OCI-LY3 (cell line): ENCODE measurements around the gene NEUROD2.

Experiments used
- EZH2phosphoT487 ChIP-seq: fragments of 200-600 bp; shearing (Covaris generic); IDR thresholded peaks from 2 replicates; pipeline ENCODE4 v1.6.1; 2018; ENCODE audit warnings: antibody characterized with exemption, mixed run types, low read depth
- TF ChIP-seq, protein P1 (sequence below): fragments of 200-600, 300-600 bp; sonication (generic); IDR thresholded peaks from 2 replicates; pipeline ENCODE4 v1.5.1; 2014; ENCODE audit warnings: antibody characterized with exemption, low read length, low read depth

- TF ChIP-seq, protein P1, sequence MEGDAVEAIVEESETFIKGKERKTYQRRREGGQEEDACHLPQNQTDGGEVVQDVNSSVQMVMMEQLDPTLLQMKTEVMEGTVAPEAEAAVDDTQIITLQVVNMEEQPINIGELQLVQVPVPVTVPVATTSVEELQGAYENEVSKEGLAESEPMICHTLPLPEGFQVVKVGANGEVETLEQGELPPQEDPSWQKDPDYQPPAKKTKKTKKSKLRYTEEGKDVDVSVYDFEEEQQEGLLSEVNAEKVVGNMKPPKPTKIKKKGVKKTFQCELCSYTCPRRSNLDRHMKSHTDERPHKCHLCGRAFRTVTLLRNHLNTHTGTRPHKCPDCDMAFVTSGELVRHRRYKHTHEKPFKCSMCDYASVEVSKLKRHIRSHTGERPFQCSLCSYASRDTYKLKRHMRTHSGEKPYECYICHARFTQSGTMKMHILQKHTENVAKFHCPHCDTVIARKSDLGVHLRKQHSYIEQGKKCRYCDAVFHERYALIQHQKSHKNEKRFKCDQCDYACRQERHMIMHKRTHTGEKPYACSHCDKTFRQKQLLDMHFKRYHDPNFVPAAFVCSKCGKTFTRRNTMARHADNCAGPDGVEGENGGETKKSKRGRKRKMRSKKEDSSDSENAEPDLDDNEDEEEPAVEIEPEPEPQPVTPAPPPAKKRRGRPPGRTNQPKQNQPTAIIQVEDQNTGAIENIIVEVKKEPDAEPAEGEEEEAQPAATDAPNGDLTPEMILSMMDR = no peak
- no peak for TF ChIP-seq EZH2phosphoT487
Measured at GRCh38 chr17:39573447-39574298, 34.0 kb downstream of the NEUROD2 start.
